GM19397 (cell line): ENCODE data around the gene CCNI2.

Experiments used
- ATAC-seq: cut with Tn5 transposase; IDR thresholded peaks from one replicate; pipeline ENCODE4 v1.9.1; 2021; ENCODE audit warnings: mild to moderate bottlenecking, moderate library complexity; ENCODE audit not compliant: unreplicated experiment

CCNI2 gene

DNA sequence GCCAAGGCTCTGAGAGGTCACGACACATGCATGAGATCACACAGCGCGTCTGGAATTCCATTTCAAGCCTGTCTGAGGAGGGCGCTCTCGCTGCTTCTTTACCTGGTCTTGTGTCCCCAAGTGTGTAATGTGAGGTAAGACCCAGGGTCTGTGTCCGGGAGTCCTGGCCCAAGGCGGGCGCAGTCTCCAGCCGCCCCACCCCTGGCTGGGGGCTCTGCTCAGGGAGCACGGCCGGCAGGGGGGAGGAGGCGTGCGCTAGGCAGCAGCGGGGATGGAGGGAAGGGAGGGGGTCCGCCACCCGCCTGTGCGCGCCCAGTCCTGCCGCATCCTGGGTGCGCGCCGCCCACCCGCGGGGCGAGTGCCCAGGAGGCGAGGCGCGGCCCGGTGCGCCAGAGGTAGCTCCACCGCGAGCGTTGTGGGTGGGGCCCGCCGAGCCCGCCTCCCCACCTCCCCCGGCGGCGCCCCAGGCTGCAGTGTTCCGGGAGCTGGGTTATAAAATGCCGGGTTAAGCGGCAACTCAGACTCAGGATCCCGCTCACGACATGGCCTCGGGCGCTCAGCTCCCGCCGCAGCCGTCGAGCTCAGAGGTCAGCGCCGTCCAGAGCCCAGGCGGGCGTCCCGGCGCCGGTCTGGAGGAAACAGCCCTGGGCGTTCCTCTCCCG is at the start of gene CCNI2:
TSS of gene CCNI2 (plus strand) at position 473 of the 662 bp plus-strand sequence. CDS start at position 543, 70 bp downstream.
- ATAC-seq = peak; percentile 44

DNA sequence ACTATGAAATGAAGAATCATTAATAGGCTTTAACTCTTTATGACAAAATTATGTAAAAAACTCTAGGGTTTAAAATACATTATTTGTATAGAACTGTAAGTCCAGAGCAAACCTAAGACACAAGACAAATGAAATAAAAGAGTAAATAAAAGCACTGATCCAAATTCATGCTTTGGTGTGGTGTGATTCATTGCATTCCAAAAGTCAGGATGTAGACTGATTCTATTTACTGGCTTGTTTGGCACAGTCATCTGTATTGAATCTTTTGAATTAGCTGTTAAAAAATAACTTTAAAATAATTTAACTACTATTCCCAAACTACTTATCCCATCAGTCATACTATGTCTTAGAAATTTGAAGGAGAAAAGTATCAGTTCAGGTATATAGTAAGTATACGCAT is 42.4 kb upstream of the CCNI2 start:
- no peak for ATAC-seq

DNA sequence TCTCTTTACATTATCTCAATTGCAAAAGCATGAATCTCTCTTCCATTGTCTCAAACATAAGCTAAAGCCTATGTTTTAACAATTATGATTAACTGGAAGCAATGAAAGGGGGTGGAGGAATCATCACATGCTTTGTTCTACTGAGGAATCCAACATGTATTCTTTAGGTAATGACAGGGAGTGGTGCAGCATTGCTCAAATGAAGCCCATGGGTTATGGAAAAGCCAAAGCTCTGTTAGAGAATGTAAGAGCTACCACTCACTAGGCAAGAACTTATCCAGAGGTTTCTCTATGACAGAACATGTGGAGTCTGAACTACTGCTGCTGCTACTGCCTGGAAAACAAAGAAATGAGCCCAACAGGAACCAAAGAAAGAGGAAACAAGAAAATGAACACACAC is 38.6 kb upstream of the CCNI2 start:
- no peak for ATAC-seq

DNA sequence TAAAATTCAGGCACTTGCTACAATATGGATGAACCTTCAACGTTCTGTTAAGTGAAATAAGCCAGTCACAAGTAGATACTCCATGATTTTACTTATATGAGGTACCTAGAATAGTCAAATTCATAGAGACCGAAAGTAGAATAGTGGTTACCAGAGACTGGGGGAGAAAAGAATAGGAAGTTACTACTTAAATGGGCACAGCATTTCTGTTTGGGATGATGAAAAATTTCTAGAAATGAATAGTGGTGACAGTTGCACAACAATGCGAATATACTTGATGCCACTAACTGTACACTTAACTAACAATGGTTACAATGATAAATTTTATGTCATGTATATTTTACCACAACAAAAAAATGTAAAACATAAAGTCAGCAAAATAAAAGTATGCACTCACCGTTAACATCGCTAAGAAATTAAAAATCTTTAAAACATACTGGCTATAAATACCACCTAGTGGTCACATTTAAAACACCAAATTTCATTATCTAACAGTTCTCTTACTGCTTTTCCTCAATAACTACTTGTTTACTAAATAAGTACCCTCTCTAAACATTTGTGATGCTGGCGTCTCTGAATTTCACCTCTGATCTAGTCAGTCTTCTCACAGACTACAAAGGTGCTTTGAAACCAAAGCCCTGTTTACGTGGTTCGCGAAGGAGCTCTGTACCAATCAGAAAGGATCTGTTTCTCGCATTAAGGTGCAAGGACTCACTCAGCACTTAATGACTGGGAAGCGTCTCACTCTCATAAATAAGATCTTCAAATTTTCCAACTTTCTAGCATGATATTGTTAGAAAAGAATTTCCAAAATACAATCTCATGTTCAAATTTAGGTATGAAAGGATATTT is 32.5 kb upstream of the CCNI2 start:
- ATAC-seq = no peak

- no peak for ATAC-seq
These were observed 28.5 kb upstream of the CCNI2 start for GRCh38 chr5:132718544-132719312.

- ATAC-seq = no peak
These were observed 21.5 kb upstream of the CCNI2 start for GRCh38 chr5:132725745-132726144.

GRCh38 chr5:132729896-132730295 is 17.3 kb upstream of the CCNI2 start:
- no peak for ATAC-seq

DNA sequence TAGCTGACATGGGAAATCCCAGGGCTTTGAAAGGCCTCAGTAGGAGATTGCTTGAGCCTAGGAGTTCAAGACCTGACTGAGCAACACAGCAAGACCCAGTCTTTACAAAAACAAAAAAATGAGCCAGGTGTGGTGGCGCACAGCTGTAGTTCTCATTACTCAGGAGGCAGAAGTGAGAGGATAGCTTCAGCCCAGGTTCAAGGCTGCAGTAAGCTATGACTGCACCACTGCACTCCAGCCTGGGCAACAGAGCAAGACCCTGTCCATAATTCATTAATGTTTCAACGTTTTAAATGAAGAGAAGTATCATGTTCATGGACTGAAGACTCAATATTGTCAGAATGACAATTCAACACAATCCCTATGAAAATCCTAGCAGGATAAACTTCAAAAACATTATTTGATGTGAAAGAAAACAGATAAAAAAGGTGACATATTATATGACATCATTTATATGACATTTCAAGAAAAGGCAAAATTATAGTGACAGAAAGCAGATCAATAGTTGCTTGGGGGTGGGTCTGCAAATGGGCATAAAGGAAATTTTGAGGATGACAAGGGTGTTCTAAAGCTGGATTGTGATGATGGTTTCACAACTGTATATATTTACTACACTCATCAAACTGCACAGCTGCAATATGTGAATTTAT is 13.6 kb upstream of the CCNI2 start:
- ATAC-seq = no peak

- no peak for ATAC-seq
These were observed 12.5 kb upstream of the CCNI2 start for GRCh38 chr5:132734687-132735086.

- peak; percentile 87 for ATAC-seq
These were observed 10.1 kb upstream of the CCNI2 start, which contains the start of gene KIF3A for GRCh38 chr5:132736853-132737833. KIF3A (minus strand) TSS chr5:132737546; CDS start chr5:132737419, 127 bp downstream.

DNA sequence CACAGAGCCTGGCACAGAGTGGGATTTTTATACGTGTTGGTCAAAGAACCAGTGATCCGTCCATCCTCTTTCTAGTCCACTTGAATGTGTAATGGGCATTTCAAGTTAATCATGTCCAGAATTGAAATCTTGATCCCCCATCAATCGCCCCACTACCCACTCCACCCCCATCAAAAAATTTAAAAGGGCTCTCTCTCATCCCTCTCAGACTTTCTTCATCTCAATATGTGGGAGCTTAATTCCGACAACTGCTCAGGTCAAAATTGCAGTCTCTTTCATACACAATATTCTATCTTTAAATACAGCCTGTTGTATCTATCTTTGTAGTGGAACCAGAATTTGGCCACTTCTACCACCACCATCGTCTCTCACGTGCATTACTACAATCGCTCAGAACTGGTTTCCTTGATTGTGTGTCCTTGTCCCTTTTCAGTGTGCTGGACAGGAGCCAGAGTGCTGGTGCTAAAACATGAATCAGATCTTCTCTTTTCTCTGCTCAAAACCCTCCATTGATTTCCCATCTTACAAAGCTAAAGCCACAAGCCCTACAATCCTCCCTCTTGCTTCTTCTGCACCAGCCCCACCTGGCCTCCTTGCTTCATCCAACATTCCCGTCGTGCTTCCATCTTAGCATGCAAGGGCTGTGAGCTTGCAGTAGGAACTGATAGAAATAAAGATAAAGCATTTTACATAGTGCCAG is 9.1 kb upstream of the CCNI2 start:
- ATAC-seq = no peak

GRCh38 chr5:132739232-132739631 is 8.0 kb upstream of the CCNI2 start:
- ATAC-seq = no peak

- ATAC-seq = no peak
These were observed 5.1 kb upstream of the CCNI2 start for GRCh38 chr5:132742158-132742557.

- ATAC-seq = no peak
These were observed 4.6 kb upstream of the CCNI2 start for GRCh38 chr5:132742626-132743025.

DNA sequence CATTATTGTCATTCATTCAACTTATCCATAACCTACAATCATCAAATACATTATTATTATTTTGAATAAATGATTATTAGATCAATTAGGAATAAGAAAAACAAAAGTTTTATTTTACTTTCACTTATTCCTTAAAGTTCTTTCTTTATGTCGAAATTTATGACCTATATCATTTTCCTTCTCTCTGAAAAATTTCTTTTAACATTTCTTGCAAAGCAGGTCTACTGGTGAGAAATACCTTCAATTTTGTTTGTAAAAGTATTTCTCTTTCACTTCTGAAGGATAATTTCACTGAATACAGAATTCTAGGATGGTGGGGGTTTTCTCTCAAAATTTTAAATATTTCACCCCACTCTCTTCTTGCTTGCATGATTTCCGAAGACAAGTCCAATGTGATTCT is 2.6 kb upstream of the CCNI2 start:
- ATAC-seq = no peak

- ATAC-seq = no peak
These were observed 653 bp upstream of the CCNI2 start for GRCh38 chr5:132746592-132746953.

DNA sequence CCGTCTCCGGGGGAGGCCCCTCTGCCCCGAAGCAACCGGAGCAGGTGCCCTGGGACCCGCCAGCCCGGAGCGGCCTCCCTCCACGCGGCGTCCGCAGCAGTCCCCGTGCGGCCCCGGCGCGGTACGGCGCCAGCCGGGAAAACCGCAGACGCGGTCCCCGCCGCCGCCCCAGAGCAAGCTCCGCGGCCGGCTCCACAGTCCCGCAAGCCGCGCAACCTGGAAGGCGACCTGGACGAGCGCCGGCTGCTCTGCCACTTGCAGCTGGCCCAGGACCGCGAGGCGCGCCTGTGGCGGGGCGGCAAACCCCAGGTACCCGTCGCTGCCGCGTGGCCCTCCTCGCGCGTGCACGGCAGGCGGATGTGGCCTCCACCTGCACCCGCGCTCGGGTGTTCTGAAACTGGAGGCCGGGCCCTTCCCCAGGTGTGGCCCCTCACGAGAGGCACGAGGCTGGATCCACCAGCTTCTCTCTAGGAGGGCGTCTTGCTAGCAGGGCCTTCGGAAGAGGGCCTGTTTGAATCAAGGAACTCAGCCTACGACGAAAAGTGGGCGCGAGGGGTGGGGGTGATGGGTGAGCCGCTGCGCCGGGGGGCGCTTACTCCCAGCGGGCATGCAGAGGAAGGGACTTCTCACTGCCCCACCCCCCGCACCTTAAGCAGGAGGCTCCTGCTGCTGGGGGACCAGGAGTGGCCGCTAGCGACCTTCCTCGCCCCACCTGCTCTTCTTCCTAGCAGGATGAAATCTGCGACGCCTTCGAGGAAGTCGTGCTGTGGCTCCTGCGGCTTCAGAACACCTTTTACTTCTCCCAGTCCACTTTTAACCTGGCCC is 602 bp downstream of the CCNI2 start:
- peak; percentile 14 for ATAC-seq

DNA sequence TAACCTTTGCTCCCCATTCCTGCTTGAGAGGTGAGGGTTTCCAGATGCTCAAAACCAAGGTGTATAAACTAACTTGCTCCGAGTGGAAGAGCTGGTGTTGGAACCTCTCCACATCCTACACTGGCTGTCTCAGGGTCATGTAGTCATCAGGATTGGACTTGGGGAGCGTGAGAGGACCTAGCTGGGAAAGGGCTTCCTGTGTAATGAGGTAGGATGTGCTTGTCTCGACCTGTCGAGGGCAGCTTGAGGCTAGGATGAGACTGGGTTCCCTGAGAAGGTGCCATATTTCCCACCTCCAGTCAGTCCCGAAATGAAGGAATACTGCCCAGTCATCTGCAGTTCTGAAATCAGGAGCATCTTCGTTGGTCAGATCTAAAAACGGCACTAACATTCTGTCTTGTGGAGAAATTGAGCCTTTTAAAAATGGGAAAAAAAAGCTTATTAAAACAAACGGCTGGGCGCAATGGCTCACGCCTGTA is 1.3 kb downstream of the CCNI2 start:
- no peak for ATAC-seq
